ENCODE measurements around the gene KRTAP5-11.
"Not testable (repeated sequence)": the region's sequence is repeated elsewhere in the genome, so short reads cannot be mapped to it uniquely, and the experiment has no call there.

Gene KRTAP5-11

DNA sequence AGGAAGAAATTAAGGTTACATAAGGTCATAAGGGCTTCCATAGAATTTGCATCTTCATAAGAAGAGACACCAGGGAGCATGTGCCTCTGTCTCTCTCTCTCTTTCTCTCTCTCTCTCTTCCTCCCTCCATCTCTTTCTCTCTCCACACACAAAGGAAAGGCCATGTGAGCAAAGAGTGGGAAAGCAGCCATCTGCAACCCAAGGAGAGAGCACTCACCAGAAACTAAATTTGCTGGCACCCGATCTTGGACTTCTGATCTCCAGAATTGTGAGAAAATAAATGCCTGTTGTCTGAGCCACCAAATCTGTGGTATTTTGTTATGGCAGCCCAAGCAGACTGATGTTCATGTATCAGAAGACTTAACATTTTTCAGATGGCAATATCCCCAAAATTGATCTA lies 23.7 kb downstream of the KRTAP5-11 start:
- no peak for FAIRE-seq
- DNase-seq (ENCODE audit: insufficient read length, low spot score), result no peak

DNA sequence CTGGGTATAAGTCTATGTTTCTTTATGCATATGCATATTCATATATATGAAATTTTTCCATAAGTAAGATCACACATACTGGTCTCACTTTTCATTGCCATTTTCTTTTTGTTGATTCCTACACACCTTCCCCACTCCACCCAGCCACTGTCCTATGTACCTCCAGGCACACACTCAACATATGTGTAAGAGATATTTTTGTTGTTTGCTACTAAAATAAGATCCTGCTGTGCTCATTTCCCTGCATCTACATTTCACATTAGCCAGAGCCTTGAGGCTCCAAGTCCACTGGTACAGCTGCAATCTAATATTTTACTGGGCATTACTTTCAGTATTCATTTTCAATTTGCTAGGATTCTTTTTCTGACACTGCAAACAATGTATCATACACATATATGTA lies 25.4 kb downstream of the KRTAP5-11 start:
- DNase-seq (ENCODE audit: insufficient read length, low spot score) (no peak), FAIRE-seq (no peak)

DNA sequence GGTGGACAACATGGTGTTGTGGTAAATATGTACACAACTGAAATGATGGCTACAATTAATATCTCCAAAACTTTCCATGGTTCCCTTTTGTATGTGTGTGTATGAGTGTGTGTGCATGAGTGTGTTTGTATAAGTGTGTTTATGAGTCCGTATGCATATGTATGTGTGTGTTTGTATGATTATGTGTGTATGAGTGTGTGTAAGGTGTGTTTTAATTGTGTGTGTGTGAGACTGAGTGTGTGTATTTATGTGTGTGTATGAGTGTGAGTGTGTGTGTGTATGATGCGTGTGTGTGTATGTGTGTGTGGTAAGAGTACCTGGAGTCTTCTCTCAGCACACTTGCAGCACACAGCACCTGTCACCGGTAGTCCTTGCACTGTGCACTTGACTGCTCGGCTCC lies 26.7 kb downstream of the KRTAP5-11 start:
- DNase-seq (ENCODE audit: insufficient read length, low spot score) (no peak), FAIRE-seq (peak; percentile 73)

- no peak for FAIRE-seq
- no peak for DNase-seq (ENCODE audit: insufficient read length, low spot score)
Observed at GRCh38 chr11:71555508-71555907, 27.2 kb downstream of the KRTAP5-11 start.

- FAIRE-seq (no peak), DNase-seq (ENCODE audit: insufficient read length, low spot score) (no peak)
Observed at GRCh38 chr11:71554996-71555395, 27.7 kb downstream of the KRTAP5-11 start.

GRCh38 chr11:71551711-71552110 lies 31.0 kb downstream of the KRTAP5-11 start:
- FAIRE-seq (no peak), DNase-seq (ENCODE audit: insufficient read length, low spot score) (no peak)

DNA sequence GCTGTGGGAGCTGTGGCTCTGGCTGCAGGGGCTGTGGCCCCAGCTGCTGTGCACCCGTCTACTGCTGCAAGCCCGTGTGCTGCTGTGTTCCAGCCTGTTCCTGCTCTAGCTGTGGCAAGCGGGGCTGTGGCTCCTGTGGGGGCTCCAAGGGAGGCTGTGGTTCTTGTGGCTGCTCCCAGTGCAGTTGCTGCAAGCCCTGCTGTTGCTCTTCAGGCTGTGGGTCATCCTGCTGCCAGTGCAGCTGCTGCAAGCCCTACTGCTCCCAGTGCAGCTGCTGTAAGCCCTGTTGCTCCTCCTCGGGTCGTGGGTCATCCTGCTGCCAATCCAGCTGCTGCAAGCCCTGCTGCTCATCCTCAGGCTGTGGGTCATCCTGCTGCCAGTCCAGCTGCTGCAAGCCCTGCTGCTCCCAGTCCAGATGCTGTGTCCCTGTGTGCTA lies 33.9 kb downstream of the KRTAP5-11 start:
- FAIRE-seq, result no peak
- DNase-seq (ENCODE audit: insufficient read length, low spot score), result no peak

DNA sequence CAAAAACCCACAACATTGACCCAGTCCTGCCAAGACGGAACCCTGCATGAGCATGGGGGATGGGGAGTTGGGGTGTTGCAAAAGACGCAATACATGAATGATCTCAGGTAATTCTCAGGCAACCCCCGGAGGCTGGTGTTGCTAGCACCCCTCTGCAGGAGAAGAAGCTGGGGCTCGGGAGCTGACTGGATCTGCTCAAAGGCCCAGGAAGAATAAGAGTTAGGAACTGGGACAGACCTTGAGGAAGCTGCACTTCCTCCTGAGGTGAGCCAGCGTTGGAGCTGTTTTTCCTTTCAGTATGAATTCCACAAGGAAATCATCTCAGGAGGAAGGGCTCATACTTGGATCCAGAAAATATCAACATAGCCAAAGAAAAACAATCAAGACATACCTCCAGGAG lies 34.6 kb downstream of the KRTAP5-11 start, which contains the start of gene KRTAP5-9:
Gene KRTAP5-9 (plus strand): TSS at position 301 of the 400 bp plus-strand sequence. CDS start 238 bp downstream, outside the sequence.
- FAIRE-seq, result no peak
- no peak for DNase-seq (ENCODE audit: insufficient read length, low spot score)

- DNase-seq (ENCODE audit: insufficient read length, low spot score), result no peak
- FAIRE-seq, result no peak
Observed at GRCh38 chr11:71545405-71545966, 37.2 kb downstream of the KRTAP5-11 start.

DNA sequence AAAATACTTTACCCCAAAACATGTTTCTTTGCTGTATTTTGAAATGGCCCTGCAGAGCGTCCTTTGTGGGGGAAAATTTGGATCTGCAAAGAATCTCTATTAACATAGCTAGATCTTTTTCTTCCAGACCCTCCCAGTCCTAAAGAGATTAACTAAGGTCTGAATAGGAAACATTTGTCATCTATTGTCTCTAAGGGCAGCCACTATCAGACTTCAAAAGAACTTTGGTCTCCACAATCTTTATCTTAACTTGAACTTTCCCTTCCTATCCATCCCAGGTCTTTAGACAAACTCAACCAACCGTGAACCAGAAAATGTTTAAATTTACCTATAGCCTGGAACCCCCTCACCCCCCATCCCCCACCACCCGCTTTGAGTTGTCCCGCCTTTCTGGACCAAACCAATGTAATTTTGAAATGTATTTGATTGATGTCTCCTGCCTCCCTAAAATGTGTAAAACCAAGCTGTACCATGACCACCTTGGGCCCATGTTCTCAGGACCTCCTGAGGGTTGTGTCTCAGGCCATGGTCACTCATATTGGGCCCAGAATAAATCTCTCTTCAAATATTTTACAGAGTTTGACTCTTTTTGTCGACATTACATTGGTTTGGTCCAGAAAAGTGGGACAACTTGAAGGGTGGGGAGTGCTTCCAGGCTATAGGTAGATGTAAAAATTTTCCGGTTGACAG lies 38.0 kb downstream of the KRTAP5-11 start:
- DNase-seq (ENCODE audit: insufficient read length, low spot score) (no peak), FAIRE-seq (no peak)

- no peak for FAIRE-seq
- no peak for DNase-seq (ENCODE audit: insufficient read length, low spot score)
Observed at GRCh38 chr11:71543866-71544265, 38.8 kb downstream of the KRTAP5-11 start.

DNA sequence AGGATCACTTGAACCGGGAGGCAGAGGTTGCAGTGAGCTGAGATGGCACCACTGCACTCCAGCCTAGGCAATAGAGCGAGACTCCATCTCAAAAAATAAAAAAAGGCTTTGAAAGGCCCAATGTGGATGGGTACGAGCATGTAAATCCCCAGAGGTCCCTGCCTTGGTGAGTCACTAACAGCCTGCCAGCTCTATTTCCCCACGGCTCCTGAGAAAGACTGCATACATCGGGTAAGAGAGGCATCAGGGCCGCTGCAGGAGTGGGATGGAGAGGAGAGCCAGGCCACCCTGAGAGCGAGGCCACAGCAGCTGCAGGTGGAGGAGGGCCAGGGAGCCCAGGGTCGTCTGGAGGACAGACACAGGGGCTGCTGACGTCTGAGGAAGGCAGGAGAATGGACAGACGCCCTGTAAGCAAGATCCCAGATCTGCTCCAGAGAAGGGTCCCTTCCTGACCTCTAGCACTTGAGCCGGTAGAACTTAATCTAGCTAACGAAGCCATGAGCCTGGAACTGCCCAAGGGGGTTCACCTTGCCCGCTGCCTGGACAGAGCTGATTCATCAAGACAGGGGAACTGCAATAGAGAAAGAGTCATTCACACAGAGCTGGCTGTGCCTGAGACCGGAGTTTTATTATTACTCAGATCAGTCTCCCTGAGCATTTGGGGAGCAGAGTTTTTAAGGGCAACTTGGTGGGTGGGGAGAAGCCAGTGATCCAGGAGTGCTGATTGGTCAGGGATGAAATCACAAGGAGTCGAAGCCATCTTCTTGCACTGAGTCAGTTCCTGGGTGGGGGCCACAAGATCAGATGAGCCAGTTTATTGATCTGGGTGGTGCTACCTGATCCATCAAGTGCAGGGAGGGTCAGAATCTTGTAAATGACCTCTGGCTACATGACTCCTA lies 39.5 kb downstream of the KRTAP5-11 start:
- no peak for FAIRE-seq
- no peak for DNase-seq (ENCODE audit: insufficient read length, low spot score)

DNA sequence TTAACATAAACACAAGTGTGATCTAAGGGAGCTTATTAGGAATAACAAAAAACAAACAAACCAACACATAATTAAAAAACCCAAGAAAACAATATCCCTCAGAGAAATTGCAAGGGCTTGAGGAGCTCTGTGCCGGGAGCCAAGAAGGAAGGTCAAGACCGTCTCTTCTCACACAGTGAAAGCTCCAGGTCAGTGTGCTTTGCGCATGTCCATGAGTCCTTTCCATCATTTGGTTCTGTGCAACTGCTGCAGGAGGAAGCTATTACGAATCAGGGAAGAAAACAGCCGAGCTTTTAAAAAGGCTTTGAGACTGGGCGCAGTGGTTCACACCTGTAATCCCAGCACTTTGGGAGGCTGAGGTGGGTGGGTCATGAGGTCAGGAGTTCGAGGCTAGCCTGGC lies 40.3 kb downstream of the KRTAP5-11 start:
- DNase-seq (ENCODE audit: insufficient read length, low spot score) (no peak), FAIRE-seq (no peak)

GRCh38 chr11:71540521-71541304 lies 42.0 kb downstream of the KRTAP5-11 start:
- FAIRE-seq; DNase-seq (ENCODE audit: insufficient read length, low spot score): not testable (repeated sequence)

- not testable (repeated sequence) for FAIRE-seq; DNase-seq (ENCODE audit: insufficient read length, low spot score)
Observed at GRCh38 chr11:71539971-71540370, 42.7 kb downstream of the KRTAP5-11 start.

GRCh38 chr11:71539017-71539416 lies 43.7 kb downstream of the KRTAP5-11 start:
- no peak for DNase-seq (ENCODE audit: insufficient read length, low spot score)
- no peak for FAIRE-seq

- FAIRE-seq, result no peak
- DNase-seq (ENCODE audit: insufficient read length, low spot score), result no peak
Observed at GRCh38 chr11:71538666-71538990, 44.0 kb downstream of the KRTAP5-11 start.

GRCh38 chr11:71537977-71538665 lies 44.6 kb downstream of the KRTAP5-11 start, which contains the start of gene KRTAP5-8:
Gene KRTAP5-8 (plus strand): TSS chr11:71538025. CDS start chr11:71538056, 31 bp downstream.
- DNase-seq (ENCODE audit: insufficient read length, low spot score); FAIRE-seq: not testable (repeated sequence)

DNA sequence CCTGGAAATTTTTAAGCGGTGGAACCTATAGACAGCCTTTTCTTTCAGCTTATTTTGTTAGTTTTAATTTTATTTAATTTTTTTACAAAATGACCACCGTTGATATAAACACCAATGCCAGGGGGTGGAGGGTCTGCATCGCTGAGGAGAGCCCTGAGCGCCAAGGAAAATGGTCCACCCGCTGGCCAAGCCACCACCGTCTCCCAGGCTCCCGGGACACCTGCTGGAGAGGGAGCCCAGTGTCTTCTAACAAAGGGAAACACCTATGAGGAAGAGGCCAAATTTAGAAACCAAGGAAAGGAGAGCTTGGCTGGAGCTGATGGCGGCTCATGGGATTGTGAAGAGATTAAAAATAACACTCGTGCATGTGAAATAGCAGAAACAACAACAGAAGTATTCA lies 45.1 kb downstream of the KRTAP5-11 start:
- no peak for DNase-seq (ENCODE audit: insufficient read length, low spot score)
- FAIRE-seq, result no peak

DNA sequence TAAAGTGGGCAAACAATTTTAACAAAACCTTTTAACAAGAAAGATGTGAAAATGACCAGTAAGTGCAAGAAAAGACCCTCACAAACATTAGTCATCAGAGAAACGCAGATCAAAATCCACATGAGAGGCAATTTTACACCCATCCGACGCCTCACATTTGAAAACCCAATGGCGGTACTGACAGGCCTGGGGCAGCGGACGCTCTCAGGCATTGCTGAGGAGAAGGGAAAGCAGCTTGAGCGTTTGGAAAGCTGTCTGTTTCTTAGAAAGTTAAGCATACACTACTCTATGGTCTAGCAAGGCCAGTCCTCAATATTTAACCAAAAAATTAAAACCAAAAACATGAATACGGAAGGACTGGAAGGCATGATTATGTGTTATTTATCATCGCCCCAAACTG lies 46.9 kb downstream of the KRTAP5-11 start:
- no peak for DNase-seq (ENCODE audit: insufficient read length, low spot score)
- no peak for FAIRE-seq

Measured in HTR-8/SVneo (cell line).